HuH-7.5 (cell line): Measurements from ENCODE around the gene ROR2.

Experiments
- DNase-seq: peaks from one replicate; pipeline ENCODE4 v3.0.0; 2011; ENCODE audit warnings: low spot score

ROR2 gene

GRCh38 chr9:91873637-91874051, 76.4 kb downstream of the ROR2 start:
- no peak for DNase-seq

- DNase-seq: no peak
These were observed 81.2 kb downstream of the ROR2 start for GRCh38 chr9:91868732-91869391.

- DNase-seq: no peak
These were observed 82.3 kb downstream of the ROR2 start for GRCh38 chr9:91867740-91868139.

GRCh38 chr9:91865041-91865440, 85.0 kb downstream of the ROR2 start:
- no peak for DNase-seq

- no peak for DNase-seq
These were observed 85.6 kb downstream of the ROR2 start for GRCh38 chr9:91864380-91864779.

- DNase-seq: no peak
These were observed 86.6 kb downstream of the ROR2 start for GRCh38 chr9:91863469-91863868.

- no peak for DNase-seq
These were observed 91.6 kb downstream of the ROR2 start for GRCh38 chr9:91858213-91859030.

GRCh38 chr9:91857291-91858212, 92.5 kb downstream of the ROR2 start:
- no peak for DNase-seq

- DNase-seq: no peak
These were observed 93.6 kb downstream of the ROR2 start for GRCh38 chr9:91856419-91856818.

- no peak for DNase-seq
These were observed 94.8 kb downstream of the ROR2 start for GRCh38 chr9:91855196-91855595.

- no peak for DNase-seq
These were observed 97.2 kb downstream of the ROR2 start for GRCh38 chr9:91852801-91853347.

- no peak for DNase-seq
These were observed 100.3 kb downstream of the ROR2 start for GRCh38 chr9:91849694-91850093.

GRCh38 chr9:91848146-91848545, 101.9 kb downstream of the ROR2 start:
- DNase-seq: no peak

GRCh38 chr9:91847581-91848091, 102.4 kb downstream of the ROR2 start:
- DNase-seq: no peak

GRCh38 chr9:91845879-91846278, 104.1 kb downstream of the ROR2 start:
- no peak for DNase-seq

- no peak for DNase-seq
These were observed 105.2 kb downstream of the ROR2 start for GRCh38 chr9:91844701-91845291.

GRCh38 chr9:91844190-91844589, 105.8 kb downstream of the ROR2 start:
- no peak for DNase-seq

GRCh38 chr9:91843623-91844148, 106.3 kb downstream of the ROR2 start:
- no peak for DNase-seq

GRCh38 chr9:91843093-91843492, 106.9 kb downstream of the ROR2 start:
- DNase-seq: no peak

GRCh38 chr9:91842358-91843049, 107.5 kb downstream of the ROR2 start:
- DNase-seq: no peak

- DNase-seq: no peak
These were observed 108.4 kb downstream of the ROR2 start for GRCh38 chr9:91841591-91841990.
